GM12878 (cell line): Measurements from ENCODE around the gene HOXA10. TPM values are rescaled to one million over a fixed set of nuclear protein-coding genes. Genes with fewer than 3 reads are reported as not detected.

Experiments
- ATAC-seq: fragments of 200-7000 bp; cut with Tn5 transposase; 3 replicates; pipeline ENCODE4 v1.9.1; 2020; ENCODE audit warnings: mild to moderate bottlenecking, moderate library complexity
- BruUV-seq: library from RNA; stranded (reverse); fragments of 400-500 nt; replicated peaks from 2 replicates; lab custom pipeline; 2021; lab: Mats Ljungman, UMichigan
- CTCF ChIA-PET: fragments of 300-600 bp; sonication (Branson Sonifier 250); formaldehyde crosslinking; extraction: SDS; loops from one replicate; lab custom pipeline; 2021; ENCODE audit warnings: inconsistent platforms; lab: Yijun Ruan, JAX
- POLR2A ChIA-PET: fragments of 350-600 bp; formaldehyde crosslinking; extraction: SDS; loops from one replicate; lab custom pipeline; 2021; ENCODE audit warnings: inconsistent platforms; lab: Charles Lee
- RAD21 ChIA-PET: fragments of 300-600 bp; sonication (Branson Sonifier 250); formaldehyde crosslinking; loops from one replicate; lab custom pipeline; 2023; ENCODE audit warnings: antibody characterized with exemption; ENCODE audit not compliant: unreplicated experiment; lab: Charles Lee
- SMC1A ChIA-PET: fragments of 300-600 bp; sonication (Branson Sonifier 250); formaldehyde crosslinking; loops from one replicate; lab custom pipeline; 2023; ENCODE audit not compliant: unreplicated experiment, uncharacterized antibody; lab: Charles Lee
- DNase-seq: peaks from one replicate; pipeline ENCODE4 v3.0.0-alpha.2; 2011; ENCODE audit warnings: low read depth, low spot score
- FAIRE-seq: peaks from 3 replicates; lab custom pipeline; 2011; peaks lifted over from hg19 to GRCh38; lab: Jason Lieb, UNC
- H2AFZ ChIP-seq: 2 replicates; pipeline ENCODE4 v1.6.0; 2011; ENCODE audit warnings: low read depth, low read length, control low read depth; ENCODE audit not compliant: control insufficient read depth
- H3K27ac ChIP-seq: 2 replicates; pipeline ENCODE4 v1.5.1; 2011; ENCODE audit warnings: control low read depth; ENCODE audit not compliant: control insufficient read depth, insufficient read depth
- H3K27me3 ChIP-seq, 2 experiments: replicated peaks in 1 of 2; 2 replicates each; pipeline versions ENCODE4 v1.6.0 to v1.6.1; 2011; ENCODE audit warnings: low read length in 1 of 2; ENCODE audit not compliant: control insufficient read depth in 2 of 2, insufficient read depth in 2 of 2
- H3K36me3 ChIP-seq, 2 experiments: 2 replicates each; pipeline ENCODE4 v1.5.1; 2011; ENCODE audit warnings: low read length in 1 of 2; ENCODE audit not compliant: control insufficient read depth in 2 of 2, insufficient read depth in 2 of 2
- H3K4me1 ChIP-seq: 2 replicates; pipeline ENCODE4 v1.6.1; 2011; ENCODE audit warnings: mild to moderate bottlenecking, low read length, moderate library complexity, mixed read lengths; ENCODE audit not compliant: control insufficient read depth, insufficient read depth
- H3K4me2 ChIP-seq: 2 replicates; pipeline ENCODE4 v1.6.0; 2011; ENCODE audit warnings: control low read depth; ENCODE audit not compliant: control insufficient read depth, insufficient read depth
- H3K4me3 ChIP-seq: fragments of 200-600 bp; sonication (generic); 2 replicates; pipeline ENCODE4 v1.5.1; 2016
- H3K79me2 ChIP-seq: 2 replicates; pipeline ENCODE4 v1.6.0; 2011; ENCODE audit warnings: low read length; ENCODE audit not compliant: control insufficient read depth, insufficient read depth
- H3K9ac ChIP-seq: 2 replicates; pipeline ENCODE4 v1.8.0; 2011; ENCODE audit warnings: low read length, control low read depth, mixed read lengths; ENCODE audit not compliant: control insufficient read depth, insufficient read depth
- H3K9me3 ChIP-seq: replicated peaks from 3 replicates; pipeline ENCODE4 v1.5.1; 2011; ENCODE audit warnings: mild to moderate bottlenecking, low read length; ENCODE audit not compliant: control insufficient read depth, insufficient read depth
- H4K20me1 ChIP-seq: 2 replicates; pipeline ENCODE4 v1.6.0; 2011; ENCODE audit not compliant: control insufficient read depth, insufficient read depth
- CBFB ChIP-seq: IDR thresholded peaks from 2 replicates; pipeline ENCODE4 v1.6.1; 2016; ENCODE audit warnings: antibody characterized with exemption, low read depth
- CHD4 ChIP-seq: fragments of 200-600 bp; sonication (generic); IDR thresholded peaks from 2 replicates; pipeline ENCODE4 v1.6.1; 2016; ENCODE audit warnings: mild to moderate bottlenecking
- JUND ChIP-seq: IDR thresholded peaks from 2 replicates; pipeline ENCODE4 v1.6.1; 2012; ENCODE audit warnings: low read depth, mild to moderate bottlenecking, low read length, improper control_type of control experiment, moderate library complexity
- NR2C2 ChIP-seq: IDR thresholded peaks from 2 replicates; pipeline ENCODE4 v1.6.1; 2011; ENCODE audit warnings: borderline replicate concordance, low read depth; ENCODE audit not compliant: control insufficient read depth, insufficient read length
- POU2F2 ChIP-seq: IDR thresholded peaks from 3 replicates; pipeline ENCODE4 v1.6.1; 2011; ENCODE audit warnings: low read depth, mild to moderate bottlenecking, low read length, borderline replicate concordance
- SP1 ChIP-seq: IDR thresholded peaks from one replicate; pipeline ENCODE4 v1.6.1; 2011; ENCODE audit warnings: low read depth, low read length
- TAF1 ChIP-seq: IDR thresholded peaks from 2 replicates; pipeline ENCODE4 v1.6.1; 2011; ENCODE audit warnings: mild to moderate bottlenecking, low read depth, low read length, borderline replicate concordance
- ZNF207 ChIP-seq: fragments of 450-650 bp; IDR thresholded peaks from 2 replicates; pipeline ENCODE4 v1.6.1; 2014; ENCODE audit warnings: antibody characterized with exemption, mild to moderate bottlenecking, borderline replicate concordance
- WGBS: methylation state at CpG from one replicate; pipeline ENCODE4 v1.1.6; 2016; ENCODE audit warnings: low lambda C conversion rate; ENCODE audit not compliant: insufficient replicate concordance, insufficient coverage; ENCODE audit errors: missing lambda C conversion rate; 5-methylcytosine and 5-hydroxymethylcytosine counted together
- in situ Hi-C: fragments of 300-500 bp; cut with MboI; formaldehyde crosslinking; loops from 9 replicates; pipeline ENCODE4 v1.14.3; 2018; ENCODE audit warnings: mixed read lengths
- intact Hi-C: fragments of 100-400 bp; cut with micrococcal nuclease; formaldehyde crosslinking; loops from one replicate; pipeline ENCODE4 v1.14.2; 2022; ENCODE audit not compliant: unreplicated experiment
- polyA plus RNA-seq, 11 experiments: library from polyadenylated mRNA; depleted of rRNA in 4 of 11; unstranded in 6 of 11; stranded (reverse) in 5 of 11; fragments of >200 nt; fragmentation: Nextera tagmentation in 4 of 11; fragmentation: Illumina TruSeq in 1 of 11; extraction: Ambion mirVana in 4 of 11; extraction: Trizol in 1 of 11; gene quantifications; 1 replicate in 1 of 11; 2 replicates in 10 of 11; pipeline versions ENCODE4 v1.2.1 to v1.2.3, GENCODE V29; 2011 to 2016; ENCODE audit warnings: inconsistent platforms in 2 of 11, missing spikeins in 2 of 11, low read depth in 1 of 11
- total RNA-seq, 4 experiments: library from RNA; depleted of rRNA in 3 of 4; stranded (reverse); fragments of >200 nt in 3 of 4; fragmentation: Illumina TruSeq in 1 of 4; extraction: Trizol in 1 of 4; gene quantifications; 2 replicates each; pipeline versions ENCODE4 v1.2.1 to v1.2.3, GENCODE V29; 2013 to 2021
- TF ChIP-seq, protein P1 (sequence below): IDR thresholded peaks from 2 replicates; pipeline ENCODE4 v1.6.1; 2012; ENCODE audit warnings: low read length, inconsistent platforms

HOXA10 gene
- total and polyA plus RNA-seq, 10 of the 15 experiments (the other 5 are each of a cell fraction or from before 2014, with no cell fraction given): not detected

DNA sequence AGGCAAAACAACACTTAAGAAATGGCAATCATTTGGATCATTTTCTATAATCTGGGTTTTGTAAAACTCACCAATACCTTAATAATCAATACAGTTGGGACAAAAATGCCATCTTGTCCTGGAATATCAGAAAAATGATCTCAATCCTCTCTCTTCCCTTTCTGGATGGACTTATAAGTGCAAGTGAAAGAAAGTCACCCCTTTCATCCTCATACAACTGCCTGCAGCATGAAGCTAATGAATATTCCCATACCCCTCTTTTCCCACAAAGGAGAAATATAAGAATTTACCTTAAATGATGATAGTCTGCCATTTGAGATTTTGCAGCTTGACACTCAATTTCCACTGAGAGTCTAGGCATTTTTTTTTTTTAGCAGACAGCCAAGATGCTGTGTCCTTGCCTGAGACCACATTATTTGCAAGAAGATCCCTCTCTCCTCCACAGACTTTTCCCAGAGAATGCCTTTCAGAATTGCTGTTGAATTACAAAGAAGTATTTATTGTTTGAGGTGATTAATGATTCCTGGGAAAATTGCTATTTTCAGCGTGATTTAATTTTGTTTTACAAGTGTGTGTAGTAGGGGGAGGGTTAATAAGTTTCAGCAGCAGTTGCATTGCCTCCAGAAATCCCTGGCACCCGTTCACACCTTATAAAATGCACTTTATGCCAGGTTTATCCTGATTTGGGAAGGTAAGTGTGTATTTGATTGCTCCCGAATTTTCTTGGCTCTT, 47.4 kb downstream of the HOXA10 start:
- Histone ChIP-seq H3K79me2 (no peaks in the 10 kb centered on the region), H3K4me1 (no peaks in the 10 kb centered on the region), H3K4me2 (no peak overlapping the region)
- in situ Hi-C loops: no loop called here
- ChIA-PET CTCF (interaction anchor here (0.6 to 0.7 kb wide), 2 partner anchors 80 to 444 kb away, joined by 3 read pairs; no protein-coding TSS in a partner anchor), POLR2A (no interaction called here)
- no peak for TF ChIP-seq ZNF207
- TF ChIP-seq, protein P1, sequence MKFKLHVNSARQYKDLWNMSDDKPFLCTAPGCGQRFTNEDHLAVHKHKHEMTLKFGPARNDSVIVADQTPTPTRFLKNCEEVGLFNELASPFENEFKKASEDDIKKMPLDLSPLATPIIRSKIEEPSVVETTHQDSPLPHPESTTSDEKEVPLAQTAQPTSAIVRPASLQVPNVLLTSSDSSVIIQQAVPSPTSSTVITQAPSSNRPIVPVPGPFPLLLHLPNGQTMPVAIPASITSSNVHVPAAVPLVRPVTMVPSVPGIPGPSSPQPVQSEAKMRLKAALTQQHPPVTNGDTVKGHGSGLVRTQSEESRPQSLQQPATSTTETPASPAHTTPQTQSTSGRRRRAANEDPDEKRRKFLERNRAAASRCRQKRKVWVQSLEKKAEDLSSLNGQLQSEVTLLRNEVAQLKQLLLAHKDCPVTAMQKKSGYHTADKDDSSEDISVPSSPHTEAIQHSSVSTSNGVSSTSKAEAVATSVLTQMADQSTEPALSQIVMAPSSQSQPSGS: no peak
- no peak for TF ChIP-seq CHD4
- no peak for TF ChIP-seq TAF1
- no peak for TF ChIP-seq POU2F2
- no peak for TF ChIP-seq JUND
- no peak for TF ChIP-seq NR2C2
- TF ChIP-seq SP1: no peak
- no peak for TF ChIP-seq CBFB
- TF ChIP-seq, all 136 proteins: peak for 0
- BruUV-seq: no TSS peak
- ChIA-PET RAD21 (no interaction called here), SMC1A (no interaction called here)
- Histone ChIP-seq H3K9ac (no peak overlapping the region), H3K27me3 (peaks cover 0 to 2% of the 10 kb centered on the region in 2 experiments; a peak in 3 of 4 replicates), H3K27ac (no peak overlapping the region), H2AFZ (no peak overlapping the region), H3K36me3 (no peaks in the 10 kb centered on the region), H4K20me1 (no peaks in the 10 kb centered on the region), H3K9me3 (no peaks in the 10 kb centered on the region; the same call in 2 of the 3 replicates), H3K4me3 (no peak overlapping the region)
- DNase-seq (no peak), FAIRE-seq (no peak), ATAC-seq (no peak)
- 2% methylated on average over 3 of the region's 3 CpGs for WGBS
- intact Hi-C loops: no loop called here
